Measurements from ENCODE around the gene CFL1. TPM values are rescaled to one million over a fixed set of nuclear protein-coding genes. Genes with fewer than 3 reads are reported as not detected.

Gene CFL1
- total RNA-seq, 1 donor from 2014 or later: 1,079 TPM

DNA sequence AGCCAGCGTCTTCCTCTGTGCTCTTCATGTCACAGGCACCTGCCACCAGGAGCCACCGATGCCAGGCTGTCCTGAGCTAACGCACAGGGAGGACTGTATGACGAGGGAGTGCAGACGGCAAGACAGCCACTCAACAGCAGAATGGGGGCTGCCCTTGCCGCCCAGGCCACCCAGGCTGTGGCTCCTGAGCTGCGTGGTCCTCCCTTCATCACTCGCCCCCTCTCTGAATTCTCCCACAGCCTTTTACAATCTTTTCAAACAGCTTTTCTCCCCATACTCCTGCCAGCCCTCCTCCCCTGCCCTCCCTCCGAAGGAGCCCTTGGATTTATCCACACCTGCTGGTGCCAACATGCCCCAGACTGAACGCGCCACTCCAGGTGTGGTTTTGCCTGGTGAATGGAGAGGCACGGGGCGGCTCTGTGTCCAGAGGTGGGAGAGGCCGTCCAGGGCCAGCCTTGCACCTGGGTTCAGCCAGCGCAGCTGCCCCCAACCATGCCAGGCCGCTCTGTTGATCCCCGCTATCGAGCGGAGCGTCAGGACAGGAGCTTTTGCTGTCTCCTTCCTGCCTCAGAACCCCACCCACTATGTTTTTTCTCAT is 49.1 kb downstream of the CFL1 start:
- Mint-ChIP-seq H3K36me3 (ENCODE audit: low read depth) (no peaks in the 10 kb centered on the region), H3K27me3 (peaks cover 3% of the 10 kb centered on the region), H3K4me1 (no peaks in the 10 kb centered on the region), H3K27ac (no peak overlapping the region), H3K4me3 (no peak overlapping the region), H3K9me3 (no peaks in the 10 kb centered on the region)
- ChIA-PET CTCF (interaction anchor here (1.0 to 2.1 kb wide), 2 partner anchors 10 to 28 kb away, joined by 3 to 7 read pairs; partner anchors contain the start of gene AP5B1), POLR2A (interaction anchor here (1.2 kb wide), 1 partner anchor 146 kb away, joined by 3 read pairs; the partner anchor contains the start of gene RELA)
- intact Hi-C loops (cut with micrococcal nuclease): no loop called here
- TF ChIP-seq, protein P1, sequence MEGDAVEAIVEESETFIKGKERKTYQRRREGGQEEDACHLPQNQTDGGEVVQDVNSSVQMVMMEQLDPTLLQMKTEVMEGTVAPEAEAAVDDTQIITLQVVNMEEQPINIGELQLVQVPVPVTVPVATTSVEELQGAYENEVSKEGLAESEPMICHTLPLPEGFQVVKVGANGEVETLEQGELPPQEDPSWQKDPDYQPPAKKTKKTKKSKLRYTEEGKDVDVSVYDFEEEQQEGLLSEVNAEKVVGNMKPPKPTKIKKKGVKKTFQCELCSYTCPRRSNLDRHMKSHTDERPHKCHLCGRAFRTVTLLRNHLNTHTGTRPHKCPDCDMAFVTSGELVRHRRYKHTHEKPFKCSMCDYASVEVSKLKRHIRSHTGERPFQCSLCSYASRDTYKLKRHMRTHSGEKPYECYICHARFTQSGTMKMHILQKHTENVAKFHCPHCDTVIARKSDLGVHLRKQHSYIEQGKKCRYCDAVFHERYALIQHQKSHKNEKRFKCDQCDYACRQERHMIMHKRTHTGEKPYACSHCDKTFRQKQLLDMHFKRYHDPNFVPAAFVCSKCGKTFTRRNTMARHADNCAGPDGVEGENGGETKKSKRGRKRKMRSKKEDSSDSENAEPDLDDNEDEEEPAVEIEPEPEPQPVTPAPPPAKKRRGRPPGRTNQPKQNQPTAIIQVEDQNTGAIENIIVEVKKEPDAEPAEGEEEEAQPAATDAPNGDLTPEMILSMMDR (IDR thresholded peaks at IDR 0.05): no peak
- ATAC-seq (ENCODE audit: low read depth) (no peak), DNase-seq (no peak)

DNA sequence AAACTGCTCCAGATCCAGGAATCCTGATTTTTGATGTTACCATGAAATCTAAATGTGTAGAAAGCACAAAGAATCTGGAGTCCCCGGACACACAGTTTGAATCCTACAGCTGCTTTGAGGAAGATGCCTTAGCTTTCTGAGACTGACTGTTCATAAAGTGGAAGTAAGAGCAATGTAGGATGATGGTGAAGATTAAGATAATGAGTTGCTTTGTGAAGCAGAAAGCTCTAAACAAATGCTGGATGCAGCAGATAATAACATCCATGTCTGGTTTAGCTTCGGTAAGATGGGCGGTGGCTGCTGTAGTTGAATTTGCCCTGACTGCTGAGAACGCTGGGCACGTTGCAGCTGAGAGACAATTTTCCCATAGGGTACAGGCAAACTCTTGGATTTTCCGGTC is 51.0 kb downstream of the CFL1 start:
- H3K36me3 Mint-ChIP-seq (ENCODE audit: low read depth): no peaks in the 10 kb centered on the region
- peaks cover 12% of the 10 kb centered on the region for H3K27me3 Mint-ChIP-seq

More for the DNA sequence above, 51.0 kb downstream of the CFL1 start:
- no peak overlapping the region for H3K4me3 Mint-ChIP-seq
- H3K4me1 Mint-ChIP-seq: peaks cover 7% of the 10 kb centered on the region
- CTCF ChIA-PET: interaction anchor here (1.0 to 2.1 kb wide), 3 partner anchors 11 to 78 kb away, joined by 4 to 7 read pairs (median 4); no protein-coding TSS in a partner anchor
- POLR2A ChIA-PET: interaction anchor here (0.6 to 0.9 kb wide), 3 partner anchors 190 to 706 kb away, joined by 4 to 7 read pairs (median 6); no protein-coding TSS in a partner anchor
- no peak for DNase-seq
- H3K9me3 Mint-ChIP-seq: no peaks in the 10 kb centered on the region
- TF ChIP-seq, protein P1 (IDR thresholded peaks at IDR 0.05): no peak
- intact Hi-C loops (cut with micrococcal nuclease): no loop called here
- ATAC-seq (ENCODE audit: low read depth): no peak
- H3K27ac Mint-ChIP-seq: no peak overlapping the region

Other genes starting within 250 kb of the CFL1 start
- 72.1 and 89.6 TPM in 2 replicates for gene MAP3K11, start 244.0 kb downstream of the CFL1 start, total RNA-seq
- 45.3 and 51.4 TPM in 2 replicates for gene PCNX3, start 242.4 kb downstream of the CFL1 start, total RNA-seq
- gene SIPA1, start 220.1 kb downstream of the CFL1 start, total RNA-seq: 236 and 252 TPM in 2 replicates
- 110 and 119 TPM in 2 replicates for gene RELA, start 195.3 kb downstream of the CFL1 start, total RNA-seq
- gene KAT5, start 145.9 kb downstream of the CFL1 start, total RNA-seq: 108 and 120 TPM in 2 replicates
- gene RNASEH2C, start 137.4 kb downstream of the CFL1 start, total RNA-seq: 85.3 and 91.4 TPM in 2 replicates
- gene AP5B1, start 77.2 kb downstream of the CFL1 start, total RNA-seq: 17.4 and 20.9 TPM in 2 replicates
- gene OVOL1, start 71.1 kb downstream of the CFL1 start, total RNA-seq: 0.09 and 0.29 TPM in 2 replicates
- 0.37 and 1.0 TPM in 2 replicates for gene SNX32, start 24.2 kb downstream of the CFL1 start, total RNA-seq
- gene MUS81, start 2.3 kb upstream of the CFL1 start, total RNA-seq: 73.8 and 83.1 TPM in 2 replicates
- 3.8 and 6.3 TPM in 2 replicates for gene EFEMP2, start 14.6 kb upstream of the CFL1 start, total RNA-seq
- gene CTSW, start 21.7 kb upstream of the CFL1 start, total RNA-seq: 0.59 and 0.93 TPM in 2 replicates
- 74.5 and 76.5 TPM in 2 replicates for gene FIBP, start 30.3 kb upstream of the CFL1 start, total RNA-seq
- gene CCDC85B, start 32.5 kb upstream of the CFL1 start, total RNA-seq: 21.6 and 23.4 TPM in 2 replicates
- gene FOSL1, start 42.2 kb upstream of the CFL1 start, total RNA-seq: 1.0 and 1.4 TPM in 2 replicates
- gene C11orf68, start 60.9 kb upstream of the CFL1 start, total RNA-seq: 28.9 and 31.7 TPM in 2 replicates
- 64.7 and 75.8 TPM in 2 replicates for gene DRAP1, start 61.2 kb upstream of the CFL1 start, total RNA-seq
- gene TSGA10IP, start 87.3 kb upstream of the CFL1 start, total RNA-seq: not detected in 2 replicates
- gene SART1, start 103.6 kb upstream of the CFL1 start, total RNA-seq: 86.6 and 92.3 TPM in 2 replicates
- gene EIF1AD, start 144.0 kb upstream of the CFL1 start, total RNA-seq: 50.7 and 58.9 TPM in 2 replicates
- 220 and 228 TPM in 2 replicates for gene BANF1, start 144.3 kb upstream of the CFL1 start, total RNA-seq
- gene CST6, start 153.8 kb upstream of the CFL1 start, total RNA-seq: not detected in 2 replicates
- not detected in 2 replicates for gene CATSPER1, start 168.3 kb upstream of the CFL1 start, total RNA-seq
- not detected in 2 replicates for gene GAL3ST3, start 191.0 kb upstream of the CFL1 start, total RNA-seq
- gene SF3B2, start 194.2 kb upstream of the CFL1 start, total RNA-seq: 198 and 219 TPM in 2 replicates
- gene PACS1, start 212.1 kb upstream of the CFL1 start, total RNA-seq: 118 and 121 TPM in 2 replicates

All from activated B cell treated with CpG ODN at 0.5 μM for 24 hours (primary cell).